ENCODE results near the gene PAPOLA.
A peak's percentile ranks its signal among the peaks of the same experiment; 100 is the strongest.

- TF ChIP-seq ZBTB1 (CRISPR knock-in tag; IDR thresholded peaks at IDR 0.05; ENCODE audit: borderline replicate concordance, low read depth) = no peak
- TF ChIP-seq ZNF609 (CRISPR knock-in tag; IDR thresholded peaks at IDR 0.05; ENCODE audit: borderline replicate concordance) = no peak
- TF ChIP-seq ZNF830 (CRISPR knock-in tag; IDR thresholded peaks at IDR 0.05) = no peak
- 0 out of 6 replicates have a peak, but pooled peaks of 2 of the 3 experiments have one; percentile 15 to 28 for TF ChIP-seq CTCF (IDR thresholded peaks at IDR 0.05 in 2 of 3, conservative IDR thresholded peaks at IDR 0.05 in 1 of 3; ENCODE audit: insufficient read depth in 2 of 3, low read depth in 1 of 3, low read length in 3 of 3)
- no peak for TF ChIP-seq U2AF2 (optimal IDR thresholded peaks at IDR 0.05; ENCODE audit: low read depth, low read length)
- peak; percentile 29; the same call in 1 of the 2 replicates for TF ChIP-seq NFIC (IDR thresholded peaks at IDR 0.05)
- no peak for TF ChIP-seq MTF1 (CRISPR knock-in tag; IDR thresholded peaks at IDR 0.05; ENCODE audit: borderline replicate concordance)
- no peak for TF ChIP-seq BMI1 (IDR thresholded peaks at IDR 0.05; ENCODE audit: low read length)
- TF ChIP-seq ZZZ3 (IDR thresholded peaks at IDR 0.05) = no peak
- TF ChIP-seq POLR2G (IDR thresholded peaks at IDR 0.05; ENCODE audit: low read depth, low read length) = peak; percentile 97
- no peak for TF ChIP-seq ZNF217 (CRISPR knock-in tag; IDR thresholded peaks at IDR 0.05)
Measured at GRCh38 chr14:96501740-96502620, at the start of gene PAPOLA.

Data from K562 (cell line).